ENCODE results near the gene DEFB132. TPM values are rescaled to one million over a fixed set of nuclear protein-coding genes. Genes with fewer than 3 reads are reported as not detected.
A peak's percentile ranks its signal among the peaks of the same experiment; 100 is the strongest.

Gene DEFB132
- total and polyA plus RNA-seq, 2 of the 13 experiments (the other 11 are each of a cell fraction or from before 2014, with no cell fraction given): not detected

GRCh38 chr20:290084-290831, 32.7 kb downstream of the DEFB132 start, which contains the start of gene C20orf96 (continued):
- TF ChIP-seq ZFP36L1 (CRISPR knock-in tag; IDR thresholded peaks at IDR 0.05): no peak
- TF ChIP-seq ZKSCAN1 (IDR thresholded peaks at IDR 0.05; ENCODE audit: low read length): no peak
- no peak for TF ChIP-seq ZNF549 (CRISPR knock-in tag; IDR thresholded peaks at IDR 0.05)
- TF ChIP-seq ZNF879 (CRISPR knock-in tag; IDR thresholded peaks at IDR 0.05): no peak
- peak; percentile 59; the same call in 1 of the 2 replicates for TF ChIP-seq NR2C2 (CRISPR knock-in tag; IDR thresholded peaks at IDR 0.05; ENCODE audit: borderline replicate concordance)
- TF ChIP-seq ZNF850 (CRISPR knock-in tag; conservative IDR thresholded peaks at IDR 0.05): no peak
- no peak for TF ChIP-seq ZNF260 (CRISPR knock-in tag; IDR thresholded peaks at IDR 0.05; ENCODE audit: borderline replicate concordance, low read depth)
- no peak; the same call in 1 of the 2 replicates for TF ChIP-seq MXD3 (CRISPR knock-in tag; IDR thresholded peaks at IDR 0.05)
- TF ChIP-seq SP5 (CRISPR knock-in tag; IDR thresholded peaks at IDR 0.05; ENCODE audit: borderline replicate concordance, low read depth): peak; percentile 74
- TF ChIP-seq ARID5B (CRISPR knock-in tag; IDR thresholded peaks at IDR 0.05): peak; percentile 55; the same call in 1 of the 2 replicates
- TF ChIP-seq NAIF1 (CRISPR knock-in tag; IDR thresholded peaks at IDR 0.05; ENCODE audit: borderline replicate concordance): 0 out of 2 replicates have a peak, but pooled peaks have one; percentile 69
- no peak for TF ChIP-seq ZNF780A (CRISPR knock-in tag; IDR thresholded peaks at IDR 0.05)
- TF ChIP-seq TFE3 (CRISPR knock-in tag; IDR thresholded peaks at IDR 0.05): peak; percentile 66
- 0 out of 2 replicates have a peak, but pooled peaks have one; percentile 76 for TF ChIP-seq THYN1 (CRISPR knock-in tag; IDR thresholded peaks at IDR 0.05; ENCODE audit: borderline replicate concordance, low read depth)
- peak; percentile 46; the same call in 1 of the 2 replicates for TF ChIP-seq ELF4 (CRISPR knock-in tag; IDR thresholded peaks at IDR 0.05; ENCODE audit: borderline replicate concordance)
- peak; percentile 19; the same call in 1 of the 2 replicates for TF ChIP-seq ZNF746 (CRISPR knock-in tag; IDR thresholded peaks at IDR 0.05)
- TF ChIP-seq PRMT3 (CRISPR knock-in tag; IDR thresholded peaks at IDR 0.05; ENCODE audit: borderline replicate concordance, low read depth): no peak
- TF ChIP-seq ZC3H4 (CRISPR knock-in tag; IDR thresholded peaks at IDR 0.05; ENCODE audit: borderline replicate concordance): no peak
- peak; percentile 73; the same call in 1 of the 2 replicates for TF ChIP-seq HIVEP1 (CRISPR knock-in tag; IDR thresholded peaks at IDR 0.05)
- no peak for TF ChIP-seq KDM4B (CRISPR knock-in tag; IDR thresholded peaks at IDR 0.05)
- peak; percentile 24; the same call in 1 of the 2 replicates for TF ChIP-seq ZSCAN31 (CRISPR knock-in tag; IDR thresholded peaks at IDR 0.05; ENCODE audit: low read depth)
- no peak for TF ChIP-seq NCOA1 (CRISPR knock-in tag; IDR thresholded peaks at IDR 0.05)
- TF ChIP-seq ZBTB3 (CRISPR knock-in tag; IDR thresholded peaks at IDR 0.05; ENCODE audit: borderline replicate concordance, low read depth): no peak
- no peak for TF ChIP-seq CBX5 (CRISPR knock-in tag; IDR thresholded peaks at IDR 0.05; ENCODE audit: borderline replicate concordance)
- no peak; the same call in 1 of the 2 replicates for TF ChIP-seq POGZ (CRISPR knock-in tag; IDR thresholded peaks at IDR 0.05)

All from HepG2 (cell line).